Measurements from ENCODE around the gene EEF1G. TPM values are rescaled to one million over a fixed set of nuclear protein-coding genes. Genes with fewer than 3 reads are reported as not detected.
A peak's percentile ranks its signal among the peaks of the same experiment; 100 is the strongest.

Gene EEF1G
- total and polyA plus RNA-seq, 11 donors = 549 to 1,190 (median 929) TPM

GRCh38 chr11:62610814-62611704 lies 37.4 kb upstream of the EEF1G start:
- H3K4me1 ChIP-seq = peaks cover 4 to 47% (median 18%) of the 10 kb centered on the region in 12 donors
- ATAC-seq = no peak
- H3K27me3 ChIP-seq = no peaks in the 10 kb centered on the region
- DNase-seq = peak in 1 of 5 donors; percentile 62
- TF ChIP-seq CTCF (IDR thresholded peaks at IDR 0.05) = no peak
- H3K36me3 ChIP-seq = peaks cover 0 to 57% (median 30%) of the 10 kb centered on the region in 9 donors
- intact Hi-C loops (cut with DNase I) = loop anchor here in 3 of 10 donors (5.0 kb wide), 1 partner anchor 36 kb away; the partner anchor contains the start of gene GANAB (in 3 of the 3)
- 68 to 77% (median 75%) methylated on average over 22 to 28 of the region's 28 CpGs for WGBS, 4 donors
- peak overlapping the region; percentile 91 to 99 (median 98) for H3K27ac ChIP-seq
- H3K9me3 ChIP-seq = no peaks in the 10 kb centered on the region
- peak overlapping the region; percentile 70 to 99 (median 82) for H3K4me3 ChIP-seq

GRCh38 chr11:62610403-62610802 lies 36.7 kb upstream of the EEF1G start:
- Histone ChIP-seq H3K4me1 (peaks cover 4 to 47% (median 18%) of the 10 kb centered on the region in 12 donors), H3K27me3 (no peaks in the 10 kb centered on the region), H3K9me3 (no peaks in the 10 kb centered on the region), H3K4me3 (no peak overlapping the region), H3K27ac (peak overlapping the region in 3 of 12 donors; percentile 12 to 98 (median 98)), H3K36me3 (peaks cover 0 to 57% (median 33%) of the 10 kb centered on the region in 9 donors)
- WGBS, 4 donors = 84 to 90% (median 87%) methylated on average over 6 of the region's 6 CpGs
- TF ChIP-seq POLR2A (IDR thresholded peaks at IDR 0.05) = no peak
- TF ChIP-seq CTCF (IDR thresholded peaks at IDR 0.05) = no peak
- intact Hi-C loops (cut with DNase I) = loop anchor here in 3 of 10 donors (5.0 kb wide), 1 partner anchor 37 kb away; the partner anchor contains the start of gene GANAB (in 3 of the 3)
- ATAC-seq (no peak), DNase-seq (no peak)

GRCh38 chr11:62608776-62609175 lies 35.1 kb upstream of the EEF1G start:
- H3K27me3 ChIP-seq = no peaks in the 10 kb centered on the region
- intact Hi-C loops (cut with DNase I) = no loop called here
- H3K4me1 ChIP-seq = peaks cover 4 to 47% (median 18%) of the 10 kb centered on the region in 12 donors
- no peak overlapping the region for H3K4me3 ChIP-seq
- 93 to 97% (median 94%) methylated on average over 10 to 12 of the region's 12 CpGs for WGBS, 4 donors
- H3K9me3 ChIP-seq = no peaks in the 10 kb centered on the region
- peaks cover 0 to 70% (median 35%) of the 10 kb centered on the region in 9 donors for H3K36me3 ChIP-seq
- no peak for TF ChIP-seq POLR2A (IDR thresholded peaks at IDR 0.05)
- TF ChIP-seq CTCF (IDR thresholded peaks at IDR 0.05) = no peak
- ATAC-seq (no peak), DNase-seq (no peak)
- no peak overlapping the region for H3K27ac ChIP-seq

- TF ChIP-seq CTCF (IDR thresholded peaks at IDR 0.05) (no peak), POLR2A (IDR thresholded peaks at IDR 0.05) (no peak)
- peaks cover 4 to 48% (median 17%) of the 10 kb centered on the region in 12 donors for H3K4me1 ChIP-seq
- 69 to 80% (median 75%) methylated on average over 4 of the region's 4 CpGs for WGBS, 4 donors
- ATAC-seq = no peak
- H3K4me3 ChIP-seq = no peak overlapping the region
- no peaks in the 10 kb centered on the region for H3K27me3 ChIP-seq
- H3K9me3 ChIP-seq = no peaks in the 10 kb centered on the region
- no peak overlapping the region for H3K27ac ChIP-seq
- intact Hi-C loops (cut with DNase I) = no loop called here
- H3K36me3 ChIP-seq = peaks cover 0 to 72% (median 35%) of the 10 kb centered on the region in 9 donors
- no peak for DNase-seq
Observed at GRCh38 chr11:62607714-62608113, 34.0 kb upstream of the EEF1G start.
